ENCODE measurements around the gene ABL1.

The ABL1 gene

GRCh38 chr9:130913599-130914416, 78.8 kb downstream of the ABL1 start:
- TF ChIP-seq CTCF (IDR thresholded peaks at IDR 0.05; ENCODE audit: extremely low read depth, insufficient read depth, missing control alignments): no peak
- in situ Hi-C loops (cut with MboI; ENCODE audit: low pct_unique_long_range_greater_than_20kb, low sequenced_read_pairs, unreplicated experiment): no loop called here
- no peak for DNase-seq (ENCODE audit: low spot score)

- in situ Hi-C loops (cut with MboI; ENCODE audit: low pct_unique_long_range_greater_than_20kb, low sequenced_read_pairs, unreplicated experiment): no loop called here
- TF ChIP-seq CTCF (IDR thresholded peaks at IDR 0.05; ENCODE audit: extremely low read depth, insufficient read depth, missing control alignments): no peak
- DNase-seq (ENCODE audit: low spot score): no peak
Measured at GRCh38 chr9:130914417-130915095, 79.5 kb downstream of the ABL1 start.

- in situ Hi-C loops (cut with MboI; ENCODE audit: low pct_unique_long_range_greater_than_20kb, low sequenced_read_pairs, unreplicated experiment): no loop called here
- no peak for DNase-seq (ENCODE audit: low spot score)
- no peak for TF ChIP-seq CTCF (IDR thresholded peaks at IDR 0.05; ENCODE audit: extremely low read depth, insufficient read depth, missing control alignments)
Measured at GRCh38 chr9:130915096-130915447, 80.0 kb downstream of the ABL1 start.

- TF ChIP-seq CTCF (IDR thresholded peaks at IDR 0.05; ENCODE audit: extremely low read depth, insufficient read depth, missing control alignments): no peak
- in situ Hi-C loops (cut with MboI; ENCODE audit: low pct_unique_long_range_greater_than_20kb, low sequenced_read_pairs, unreplicated experiment): no loop called here
- DNase-seq (ENCODE audit: low spot score): no peak
Measured at GRCh38 chr9:130917168-130917960, 82.3 kb downstream of the ABL1 start.

- in situ Hi-C loops (cut with MboI; ENCODE audit: low pct_unique_long_range_greater_than_20kb, low sequenced_read_pairs, unreplicated experiment): no loop called here
- no peak for DNase-seq (ENCODE audit: low spot score)
- no peak for TF ChIP-seq CTCF (IDR thresholded peaks at IDR 0.05; ENCODE audit: extremely low read depth, insufficient read depth, missing control alignments)
Measured at GRCh38 chr9:130918101-130918825, 83.2 kb downstream of the ABL1 start.

Measured in GM13977 (cell line).